Stromal cell of bone marrow (primary cell): ENCODE measurements around the gene GNA15.
"Not testable (repeated sequence)": the region's sequence is repeated elsewhere in the genome, so short reads cannot be mapped to it uniquely, and the experiment has no call there.

ENCODE experiments used
- DNase-seq: peaks from one replicate; pipeline ENCODE4 v3.0.0-alpha.2; 2012; ENCODE audit warnings: low read depth

The GNA15 gene

GRCh38 chr19:3190921-3191805, 55.3 kb downstream of the GNA15 start:
- no peak for DNase-seq

GRCh38 chr19:3191806-3192104, 55.9 kb downstream of the GNA15 start:
- not testable (repeated sequence) for DNase-seq

- no peak for DNase-seq
Measured at GRCh38 chr19:3192228-3192635, 56.4 kb downstream of the GNA15 start.

- no peak for DNase-seq
Measured at GRCh38 chr19:3192684-3193083, 56.9 kb downstream of the GNA15 start.

GRCh38 chr19:3193256-3194105, 57.6 kb downstream of the GNA15 start:
- DNase-seq = no peak

GRCh38 chr19:3194106-3195087, 58.6 kb downstream of the GNA15 start:
- no peak for DNase-seq

GRCh38 chr19:3196064-3196932, 60.5 kb downstream of the GNA15 start:
- no peak for DNase-seq

GRCh38 chr19:3196933-3197205, 61.0 kb downstream of the GNA15 start:
- no peak for DNase-seq

GRCh38 chr19:3198901-3199700, 63.3 kb downstream of the GNA15 start:
- no peak for DNase-seq

GRCh38 chr19:3201072-3201700, 65.4 kb downstream of the GNA15 start:
- no peak for DNase-seq

GRCh38 chr19:3201911-3202310, 66.1 kb downstream of the GNA15 start:
- DNase-seq = no peak

- DNase-seq = no peak
Measured at GRCh38 chr19:3202346-3202745, 66.5 kb downstream of the GNA15 start.

- not testable (repeated sequence) for DNase-seq
Measured at GRCh38 chr19:3202895-3203294, 67.1 kb downstream of the GNA15 start.

- DNase-seq = no peak
Measured at GRCh38 chr19:3203805-3204645, 68.2 kb downstream of the GNA15 start.

GRCh38 chr19:3204646-3205275, 68.9 kb downstream of the GNA15 start:
- DNase-seq = no peak

GRCh38 chr19:3206216-3206953, 70.6 kb downstream of the GNA15 start:
- no peak for DNase-seq

GRCh38 chr19:3207461-3208242, 71.8 kb downstream of the GNA15 start:
- DNase-seq = no peak
